ENCODE measurements around the gene NTS. TPM values are rescaled to one million over a fixed set of nuclear protein-coding genes. Genes with fewer than 3 reads are reported as not detected.

Gene NTS
- total RNA-seq, 4 donors from 2014 or later = not detected

- H3K27me3 ChIP-seq = no peaks in the 10 kb centered on the region
- H3K36me3 ChIP-seq = no peaks in the 10 kb centered on the region
- TF ChIP-seq POLR2AphosphoS5 (IDR thresholded peaks at IDR 0.05) = no peak
- peak; percentile 14 to 26 for TF ChIP-seq CTCF (IDR thresholded peaks at IDR 0.05)
- TF ChIP-seq EP300 (IDR thresholded peaks at IDR 0.05) = no peak
- no peaks in the 10 kb centered on the region for H3K9me3 ChIP-seq
- H3K4me3 ChIP-seq = no peak overlapping the region
- DNase-seq (ENCODE audit: low spot score in 2 of 2) = no peak
- no peak overlapping the region for H3K27ac ChIP-seq
- H3K4me1 ChIP-seq = no peaks in the 10 kb centered on the region
- WGBS = 2% methylated on average over 3 of the region's 3 CpGs
Observed at GRCh38 chr12:85920324-85920947, 46.3 kb downstream of the NTS start.

DNA sequence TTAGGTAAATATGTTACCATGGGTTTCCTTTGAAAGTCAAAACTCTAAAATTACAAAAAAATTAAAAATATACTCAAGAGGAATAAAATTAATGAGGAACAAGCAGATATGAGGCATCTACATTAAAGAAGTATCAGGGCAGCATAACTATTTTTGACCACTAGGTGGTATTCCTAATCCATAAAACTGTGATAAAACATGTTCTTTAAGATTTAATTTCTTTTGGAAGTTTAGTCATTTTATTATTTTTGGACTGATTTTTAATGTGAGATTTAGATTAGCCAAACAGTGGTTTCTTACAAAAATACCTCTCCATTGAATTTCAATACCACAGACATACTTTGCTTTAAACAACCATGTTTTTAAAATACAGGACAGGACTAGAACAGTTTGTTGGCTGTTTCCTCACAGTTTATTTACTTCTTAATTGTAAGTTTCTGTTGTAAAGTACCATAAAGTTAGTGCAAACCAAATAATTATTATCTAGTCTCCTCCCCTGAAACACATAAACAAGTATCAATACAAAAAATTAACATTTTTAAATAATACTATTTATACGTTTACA lies 49.8 kb downstream of the NTS start:
- Histone ChIP-seq H3K27me3 (no peaks in the 10 kb centered on the region), H3K36me3 (no peaks in the 10 kb centered on the region), H3K9me3 (no peaks in the 10 kb centered on the region), H3K4me1 (no peaks in the 10 kb centered on the region), H3K27ac (no peak overlapping the region), H3K4me3 (no peak overlapping the region)
- no peak for DNase-seq (ENCODE audit: low spot score in 2 of 2)
- WGBS = 89% methylated on average over 1 of the region's 1 CpG
- no peak for TF ChIP-seq POLR2A (IDR thresholded peaks at IDR 0.05)
- peak; percentile 9 to 48 for TF ChIP-seq CTCF (IDR thresholded peaks at IDR 0.05)
- no peak for TF ChIP-seq POLR2AphosphoS5 (IDR thresholded peaks at IDR 0.05)
- no peak for TF ChIP-seq EP300 (IDR thresholded peaks at IDR 0.05)

DNA sequence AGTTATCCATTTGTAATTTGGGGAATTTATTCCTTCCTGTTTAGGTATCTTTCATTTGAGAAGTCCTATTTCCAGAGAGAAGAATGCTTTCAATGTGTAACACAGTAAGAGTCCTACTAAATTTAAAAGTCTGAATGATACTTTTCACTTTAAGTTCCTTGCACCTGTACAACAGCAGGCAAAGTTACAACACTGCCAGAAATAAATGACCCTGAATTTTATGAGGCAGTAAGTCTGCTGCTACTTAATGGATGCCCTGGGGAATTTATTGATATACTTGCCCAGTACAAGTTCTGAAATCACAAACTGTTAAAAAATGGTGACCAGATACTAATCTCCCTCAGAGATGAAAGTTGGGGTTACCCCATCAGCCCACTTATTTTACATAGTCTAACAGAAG lies 53.1 kb downstream of the NTS start:
- Histone ChIP-seq H3K9me3 (no peaks in the 10 kb centered on the region), H3K4me1 (no peaks in the 10 kb centered on the region), H3K27ac (no peak overlapping the region), H3K4me3 (no peak overlapping the region), H3K27me3 (no peaks in the 10 kb centered on the region), H3K36me3 (no peaks in the 10 kb centered on the region)
- TF ChIP-seq POLR2AphosphoS5 (IDR thresholded peaks at IDR 0.05) = no peak
- no peak for TF ChIP-seq EP300 (IDR thresholded peaks at IDR 0.05)
- DNase-seq (ENCODE audit: low spot score in 2 of 2) = no peak

Other genes starting within 250 kb of the NTS start
- 1 to 10 TPM; 1.9 to 5.4 (median 3.0) TPM for gene RASSF9, start 37.9 kb upstream of the NTS start, total RNA-seq